Activated CD4-positive, CD25-positive, alpha-beta regulatory T cell treated with anti-CD3 and anti-CD28 coated beads, Interleukin-2, amount 50 U/mL, for 72 hours (primary cell): ENCODE results near the gene MPV17.
"Not testable (repeated sequence)": the region's sequence is repeated elsewhere in the genome, so short reads cannot be mapped to it uniquely, and the experiment has no call there.

Source experiments
- DNase-seq: peaks from one replicate; pipeline ENCODE4 v3.0.0; 2021

MPV17 gene

DNA sequence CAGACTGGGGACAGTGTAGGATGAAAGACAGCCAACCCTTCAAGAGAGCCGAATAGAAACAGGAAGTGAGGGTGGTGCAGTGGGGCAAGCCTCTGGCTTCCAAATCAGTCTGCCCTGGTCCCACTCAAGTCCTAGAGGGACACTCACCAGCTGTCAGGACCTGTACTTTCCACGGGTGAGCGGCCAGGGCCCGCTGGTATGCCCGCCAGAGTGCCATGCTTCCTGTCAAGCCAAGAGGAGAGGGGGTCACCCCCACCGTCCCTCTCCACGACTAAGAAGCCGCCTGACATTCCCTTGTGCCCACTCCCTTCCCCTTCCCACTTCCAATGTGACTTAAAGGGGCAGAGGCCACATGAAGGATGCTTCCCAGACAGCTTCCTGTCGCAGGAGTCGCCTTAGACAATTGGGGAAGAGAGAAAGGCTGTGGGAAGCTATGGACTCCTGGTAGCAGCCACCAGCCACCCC is 564 bp downstream of the MPV17 start:
- DNase-seq = peak; percentile 43

GRCh38 chr2:27320958-27321543 is 1.8 kb downstream of the MPV17 start:
- DNase-seq = no peak

GRCh38 chr2:27319839-27320238 is 3.1 kb downstream of the MPV17 start:
- DNase-seq = not testable (repeated sequence)

DNA sequence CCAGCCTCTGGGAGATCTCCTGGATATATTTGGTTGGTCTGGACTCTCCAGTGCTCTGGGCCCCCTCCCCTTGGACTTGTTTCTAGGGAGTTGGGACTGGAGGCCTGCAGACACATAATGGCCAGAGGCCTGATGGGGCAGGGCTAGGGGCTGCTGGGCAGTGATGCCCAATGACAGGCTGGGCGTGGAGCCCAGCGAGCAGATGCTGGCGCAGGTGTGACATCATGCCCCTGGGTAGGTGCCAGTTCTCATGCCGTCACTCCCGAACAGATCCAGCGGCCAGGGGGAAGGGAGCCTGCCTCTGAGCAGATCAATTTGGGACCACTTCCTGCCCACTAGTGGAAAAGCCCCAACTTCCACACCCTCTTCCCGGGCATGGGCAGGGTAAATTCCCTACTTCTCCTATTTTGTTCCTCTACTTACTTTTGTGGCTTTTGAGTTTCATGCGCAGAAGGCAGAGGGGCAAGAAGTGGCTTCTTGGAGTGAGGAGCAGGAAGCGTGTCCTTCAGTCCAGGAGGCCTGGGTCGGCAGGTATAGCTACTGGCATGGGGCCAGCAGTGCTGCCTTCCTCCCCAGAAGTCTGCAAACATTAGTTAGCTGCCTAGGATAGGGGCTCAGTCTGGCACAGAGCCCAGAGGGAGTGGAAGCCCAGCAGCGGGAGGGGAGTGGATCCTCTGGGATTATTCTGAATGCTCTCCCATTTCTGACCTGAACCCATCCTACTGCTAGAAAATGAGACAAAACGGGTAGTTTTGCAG is 6.1 kb downstream of the MPV17 start:
- no peak for DNase-seq

- no peak for DNase-seq
Observed at GRCh38 chr2:27315122-27315521, 7.8 kb downstream of the MPV17 start.

- no peak for DNase-seq
Observed at GRCh38 chr2:27314709-27315108, 8.2 kb downstream of the MPV17 start.

DNA sequence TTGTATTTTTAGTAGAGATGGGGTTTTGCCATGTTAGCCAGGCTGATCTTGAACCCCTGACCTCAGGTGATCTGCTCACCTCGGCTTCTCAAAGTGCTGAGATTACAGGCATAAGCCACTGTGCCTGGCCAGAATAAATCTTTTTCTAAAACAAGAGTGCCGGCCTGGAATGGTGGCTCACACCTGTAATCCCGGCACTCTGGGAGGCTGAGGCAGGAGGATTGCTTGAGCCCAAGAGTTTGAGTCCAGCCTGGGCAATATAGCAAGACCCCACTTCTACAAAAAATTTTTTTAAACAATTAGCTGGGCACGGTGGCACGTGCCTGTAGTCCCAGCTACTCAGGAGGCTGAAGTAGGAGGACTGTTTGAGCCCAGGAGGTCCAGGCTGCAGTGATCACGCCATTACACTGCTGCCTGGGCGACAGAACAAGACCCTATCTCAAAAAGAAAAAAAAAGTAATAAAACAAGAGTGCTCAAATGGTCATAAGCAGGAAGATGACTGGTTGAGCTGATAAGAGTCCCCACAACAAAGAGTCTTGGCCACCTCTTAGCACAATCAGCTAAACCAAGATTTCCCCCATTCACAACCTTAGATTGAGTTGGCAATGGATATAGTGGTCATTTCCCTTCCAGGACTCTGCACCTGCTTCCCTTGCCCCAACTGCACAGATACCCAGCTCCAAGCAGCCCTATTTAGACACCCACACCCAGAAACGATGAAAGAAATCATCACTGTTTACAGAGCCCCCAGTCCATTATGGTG is 8.8 kb downstream of the MPV17 start:
- DNase-seq = no peak

DNA sequence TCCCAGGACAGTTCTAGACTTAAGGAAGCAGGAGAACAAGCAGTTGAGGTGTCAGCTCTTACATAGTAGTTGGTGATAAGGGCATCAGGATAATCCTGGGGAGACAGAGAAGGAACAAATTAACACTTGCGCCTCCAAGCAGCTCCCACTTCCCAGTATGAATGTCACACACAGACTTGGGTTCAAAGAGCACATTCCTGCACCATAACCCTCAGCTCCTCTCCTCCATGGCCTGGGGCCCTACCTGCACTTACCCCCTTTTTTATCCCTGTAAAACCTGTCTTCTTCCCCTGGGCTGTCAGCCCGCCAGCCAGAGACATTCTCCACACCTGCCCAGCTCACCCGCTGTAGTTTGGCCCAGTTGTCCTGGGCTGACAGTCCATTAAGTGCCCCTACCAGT is 10.7 kb downstream of the MPV17 start:
- no peak for DNase-seq

- no peak for DNase-seq
Observed at GRCh38 chr2:27309651-27310050, 13.2 kb downstream of the MPV17 start.

GRCh38 chr2:27308359-27308881 is 14.5 kb downstream of the MPV17 start, which contains the start of gene UCN:
TSS of gene UCN (minus strand) at chr2:27308445. CDS start at chr2:27307895, 550 bp downstream.
- no peak for DNase-seq

DNA sequence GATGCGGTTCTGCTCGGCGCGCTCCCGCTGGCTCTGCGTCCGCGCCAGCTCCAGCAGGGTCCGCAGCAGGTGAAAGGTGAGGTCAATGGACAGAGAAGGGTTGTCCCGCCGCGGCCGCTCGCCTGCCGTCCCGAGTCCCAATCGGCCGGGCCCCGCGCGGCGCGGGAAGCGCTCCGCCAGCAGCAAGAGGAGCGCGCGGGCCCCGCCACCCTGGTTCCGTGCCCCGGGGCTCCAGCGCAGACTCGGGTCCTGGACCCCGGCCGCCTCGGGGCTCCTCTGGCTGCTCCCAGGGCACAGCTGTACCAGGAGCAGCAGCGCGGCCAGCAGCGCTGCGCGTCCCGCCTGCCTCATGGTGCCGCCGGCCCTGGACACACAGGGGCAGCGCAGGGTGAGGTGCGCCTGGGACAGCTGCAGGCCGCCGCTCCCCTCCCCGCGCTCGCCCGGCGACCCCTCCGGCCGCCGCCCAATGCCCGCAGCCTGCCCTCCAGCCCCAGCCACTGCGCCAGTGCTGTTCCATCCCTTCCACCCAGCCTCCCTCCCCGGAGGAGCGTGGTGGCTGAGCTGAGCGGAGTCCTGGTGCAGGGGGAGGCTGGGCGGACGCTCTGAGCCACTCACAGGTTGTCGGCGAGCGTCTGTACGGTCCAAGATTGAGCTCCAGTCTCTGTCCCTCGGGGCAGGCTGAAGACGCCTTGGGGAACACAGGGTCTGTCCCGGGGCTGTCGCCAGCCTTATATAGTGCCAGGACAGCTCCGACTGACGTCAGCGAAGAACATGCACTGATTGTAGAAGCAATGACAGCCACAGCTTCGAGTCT is 15.1 kb downstream of the MPV17 start:
- no peak for DNase-seq

GRCh38 chr2:27307287-27307544 is 15.7 kb downstream of the MPV17 start:
- no peak for DNase-seq

DNA sequence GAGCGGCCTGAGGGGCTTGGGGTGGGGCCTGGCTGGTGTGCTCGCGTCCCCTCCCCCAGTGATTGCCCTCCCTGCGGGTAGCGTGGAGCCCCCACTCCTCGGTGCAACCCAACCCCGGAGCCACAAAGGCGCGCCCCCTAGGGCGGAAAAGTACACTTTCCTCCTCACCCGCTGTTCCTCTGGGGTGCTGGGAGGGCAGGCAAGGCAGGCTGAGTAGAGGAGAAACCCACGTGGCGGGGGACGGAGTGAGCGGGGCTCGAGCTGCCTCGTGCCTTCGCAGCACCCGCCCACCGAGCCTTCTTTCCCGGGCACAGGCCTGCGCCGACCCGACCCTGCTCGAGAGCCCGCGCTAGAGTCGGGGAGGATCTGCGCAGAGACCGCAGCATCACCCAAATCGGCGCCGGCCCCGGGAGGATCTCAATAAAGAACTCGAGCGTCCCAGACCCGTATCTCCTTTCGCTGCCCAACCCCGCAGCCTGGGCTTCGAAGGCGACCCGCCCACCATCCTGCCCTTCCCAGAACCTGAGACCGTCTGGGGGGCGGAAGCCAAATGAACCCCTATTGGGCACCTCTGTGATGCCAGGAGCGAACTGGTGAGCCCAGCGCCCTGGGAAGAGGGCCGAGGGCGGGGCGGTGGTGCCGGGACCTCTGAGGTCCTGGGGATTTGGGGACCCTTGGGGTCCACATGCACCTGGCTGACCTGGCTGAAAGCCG is 16.2 kb downstream of the MPV17 start:
- no peak for DNase-seq

DNA sequence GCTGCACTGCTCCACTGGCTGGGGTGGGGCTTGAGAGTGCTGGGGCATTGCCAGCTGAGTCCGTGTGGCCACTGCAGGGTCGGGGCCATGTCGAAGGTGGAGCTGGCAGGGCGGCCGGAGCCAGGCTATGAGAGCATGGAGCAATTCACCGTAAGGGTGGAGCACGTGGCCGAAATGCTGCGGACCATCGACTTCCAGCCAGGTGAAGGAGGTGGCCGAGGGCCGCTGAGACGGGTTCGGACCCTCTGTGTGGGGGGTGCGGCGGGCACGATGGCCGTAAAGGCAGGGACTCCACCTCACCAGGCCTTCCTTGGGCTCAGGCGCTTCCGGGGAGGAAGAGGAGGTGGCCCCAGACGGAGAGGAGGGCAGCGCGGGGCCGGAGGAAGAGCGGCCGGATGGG is 16.8 kb downstream of the MPV17 start:
- DNase-seq = no peak

DNA sequence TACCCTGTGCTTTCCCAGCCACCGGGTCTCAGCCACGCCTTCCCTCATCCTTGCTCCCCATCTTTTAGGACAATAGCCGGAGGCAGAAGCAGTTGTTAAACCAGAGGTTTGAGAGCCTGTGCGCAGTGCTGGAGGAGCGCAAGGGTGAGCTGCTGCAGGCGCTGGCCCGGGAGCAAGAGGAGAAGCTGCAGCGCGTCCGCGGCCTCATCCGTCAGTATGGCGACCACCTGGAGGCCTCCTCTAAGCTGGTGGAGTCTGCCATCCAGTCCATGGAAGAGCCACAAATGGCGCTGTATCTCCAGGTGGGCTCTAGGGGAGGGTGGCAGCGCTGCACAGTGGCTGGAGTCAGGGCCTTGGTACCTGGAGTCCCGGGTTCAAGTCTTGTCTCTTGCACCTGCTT is 17.4 kb downstream of the MPV17 start:
- no peak for DNase-seq

DNA sequence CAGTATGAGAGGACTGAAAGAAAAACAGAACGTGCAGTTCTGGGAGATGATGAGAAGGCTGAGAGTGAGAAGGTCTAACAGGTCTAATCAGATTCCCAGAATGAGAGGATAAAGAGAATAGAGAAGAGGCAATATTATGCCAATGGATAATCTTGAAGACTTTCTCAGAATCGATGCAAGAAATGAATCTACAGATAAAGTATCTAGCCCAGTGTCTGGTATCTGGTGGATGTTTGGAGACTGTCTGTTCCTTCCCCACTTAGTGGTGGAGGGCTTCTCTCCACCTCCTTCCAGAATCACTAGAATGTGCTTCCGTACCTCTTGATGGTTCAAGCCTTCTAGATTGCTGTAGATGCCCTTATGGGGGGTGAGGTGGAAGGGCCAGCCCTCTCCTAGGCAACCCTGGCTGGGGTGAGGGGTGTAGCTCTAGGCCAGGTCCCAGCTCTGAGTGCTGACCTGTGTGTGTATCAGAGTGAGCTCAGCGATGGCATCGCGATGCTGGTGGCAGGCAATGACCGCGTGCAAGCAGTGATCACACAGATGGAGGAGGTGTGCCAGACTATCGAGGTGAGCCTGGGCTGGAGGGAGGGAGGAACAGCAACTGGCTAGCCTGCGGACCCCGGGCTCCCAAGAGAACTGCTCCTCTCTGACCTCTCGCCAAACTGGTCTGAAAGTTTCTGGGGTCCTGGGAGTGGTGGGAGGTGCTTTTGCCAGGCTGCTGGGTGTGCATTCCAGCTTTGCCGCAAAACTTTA is 18.2 kb downstream of the MPV17 start:
- DNase-seq = no peak

DNA sequence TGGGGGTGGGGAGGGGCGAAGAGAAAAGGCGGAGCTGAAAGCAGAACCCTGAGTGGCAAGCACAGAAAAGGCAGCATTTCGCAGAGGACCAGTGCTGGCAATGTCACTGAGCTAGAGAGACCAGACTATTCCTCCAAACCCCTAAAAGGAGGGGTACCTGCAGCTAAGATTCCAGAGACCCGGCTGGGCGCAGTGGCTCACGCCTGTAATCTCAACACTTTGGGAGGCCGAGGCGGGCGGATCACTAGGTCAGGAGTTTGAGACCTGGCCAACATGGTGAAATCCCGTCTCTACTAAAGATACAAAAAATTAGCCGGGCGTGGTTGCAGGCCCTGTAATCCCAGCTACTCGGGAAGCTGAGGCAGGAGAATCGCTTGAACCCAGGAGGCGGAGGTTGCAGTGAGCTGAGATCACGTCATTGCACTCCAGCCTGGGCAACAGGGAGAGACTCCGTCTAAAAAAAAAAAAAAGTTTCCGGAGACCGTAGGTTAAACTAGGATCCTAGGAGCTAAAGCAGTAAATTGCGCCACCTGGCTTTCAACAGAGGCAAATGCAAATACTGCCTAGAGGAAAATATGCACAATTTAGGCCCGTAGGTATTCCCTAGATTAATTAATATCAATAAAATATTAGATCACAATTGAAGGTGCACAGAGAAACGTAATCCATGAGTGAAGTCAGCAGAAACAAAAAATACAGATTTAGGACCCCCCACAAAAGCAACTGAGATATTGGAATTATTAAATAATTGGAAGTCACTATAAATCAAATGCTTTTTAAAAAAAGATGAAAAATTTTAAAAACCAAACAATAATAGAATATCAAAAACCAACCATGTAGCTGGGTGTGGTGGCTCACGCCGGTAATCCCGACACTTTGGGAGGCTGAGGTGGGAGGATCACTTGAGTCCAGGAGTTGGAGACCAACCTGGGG is 19.5 kb downstream of the MPV17 start:
- DNase-seq = peak; percentile 37

DNA sequence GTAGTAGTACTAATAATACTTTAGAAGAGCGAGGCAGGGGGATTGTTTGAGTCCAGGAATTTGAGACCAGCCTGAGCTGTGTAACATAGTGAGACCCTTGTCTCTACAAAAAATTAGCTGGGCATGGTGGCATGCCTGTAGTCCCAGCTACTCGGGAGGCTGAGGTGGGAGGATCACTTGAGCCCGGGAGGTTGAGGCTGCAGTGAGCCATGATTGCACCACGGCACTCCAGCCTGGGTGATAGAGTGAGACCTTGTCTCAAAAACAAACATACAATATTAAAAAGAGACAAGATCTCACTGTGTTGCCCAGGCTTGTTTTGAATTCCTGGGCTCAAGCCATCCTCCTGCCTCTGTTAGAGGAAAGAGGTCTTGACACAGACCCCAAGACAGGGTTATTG is 22.3 kb downstream of the MPV17 start:
- not testable (repeated sequence) for DNase-seq

DNA sequence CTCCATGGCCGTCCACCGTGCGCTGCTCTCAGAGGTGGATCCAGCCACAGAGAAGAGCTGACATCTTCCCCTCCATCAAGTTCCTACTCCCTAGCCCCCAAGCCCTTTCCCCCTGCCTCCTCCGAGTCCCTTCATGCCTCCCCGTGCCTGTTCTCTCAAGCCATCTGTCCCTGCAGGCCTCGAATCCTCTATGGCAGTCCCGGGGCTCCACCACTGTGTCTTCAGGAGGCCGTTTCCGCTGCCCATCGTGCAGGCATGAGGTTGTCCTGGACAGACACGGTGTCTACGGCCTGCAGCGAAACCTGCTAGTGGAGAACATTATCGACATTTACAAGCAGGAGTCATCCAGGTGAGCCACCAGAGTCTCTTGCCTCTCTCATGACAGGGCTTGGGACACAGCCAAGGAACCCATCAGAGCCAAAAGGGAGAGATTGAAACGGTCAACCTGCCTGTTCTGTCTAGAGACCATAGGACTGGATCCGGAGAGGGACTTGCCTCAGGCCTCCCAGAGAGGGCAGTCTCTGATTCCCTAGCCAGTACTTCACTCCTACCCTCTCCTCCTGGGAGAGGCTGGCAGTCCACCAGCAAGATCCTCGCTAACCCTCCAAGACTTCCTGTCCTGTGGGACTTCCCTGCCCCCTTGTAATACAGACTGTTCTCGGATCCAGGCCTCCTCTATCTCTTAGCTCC is 24.4 kb downstream of the MPV17 start:
- DNase-seq = no peak

GRCh38 chr2:27297195-27297594 is 25.7 kb downstream of the MPV17 start:
- DNase-seq = no peak
